GM18870 (cell line): ENCODE data around the gene FES.
"Not testable (repeated sequence)": the region's sequence is repeated elsewhere in the genome, so short reads cannot be mapped to it uniquely, and the experiment has no call there.

Experiments
- ATAC-seq: cut with Tn5 transposase; IDR thresholded peaks from one replicate; pipeline ENCODE4 v1.9.1; 2021; ENCODE audit warnings: moderate library complexity; ENCODE audit not compliant: unreplicated experiment

The FES gene

GRCh38 chr15:90883976-90884718 lies at the start of gene FES:
FES (plus strand) TSS chr15:90884504; CDS start chr15:90885046, 542 bp downstream.
- ATAC-seq = no peak

- no peak for ATAC-seq
Observed at GRCh38 chr15:90834626-90835025, 49.7 kb upstream of the FES start.

GRCh38 chr15:90836296-90836871 lies 47.9 kb upstream of the FES start:
- no peak for ATAC-seq

GRCh38 chr15:90837094-90837493 lies 47.2 kb upstream of the FES start:
- no peak for ATAC-seq

GRCh38 chr15:90838139-90838538 lies 46.2 kb upstream of the FES start:
- no peak for ATAC-seq

- ATAC-seq = no peak
Observed at GRCh38 chr15:90838544-90838943, 45.8 kb upstream of the FES start.

GRCh38 chr15:90839187-90840071 lies 44.9 kb upstream of the FES start:
- peak; percentile 89 for ATAC-seq

GRCh38 chr15:90840157-90840855 lies 44.0 kb upstream of the FES start:
- ATAC-seq = no peak

- no peak for ATAC-seq
Observed at GRCh38 chr15:90840954-90841353, 43.4 kb upstream of the FES start.

- ATAC-seq = no peak
Observed at GRCh38 chr15:90844696-90845095, 39.6 kb upstream of the FES start.

GRCh38 chr15:90845201-90845949 lies 38.9 kb upstream of the FES start:
- ATAC-seq = peak; percentile 86

- ATAC-seq = not testable (repeated sequence)
Observed at GRCh38 chr15:90849424-90849823, 34.9 kb upstream of the FES start.

- ATAC-seq = no peak
Observed at GRCh38 chr15:90851114-90851513, 33.2 kb upstream of the FES start.

GRCh38 chr15:90851940-90852339 lies 32.4 kb upstream of the FES start:
- no peak for ATAC-seq

GRCh38 chr15:90855139-90855538 lies 29.2 kb upstream of the FES start:
- no peak for ATAC-seq

- no peak for ATAC-seq
Observed at GRCh38 chr15:90857337-90857736, 27.0 kb upstream of the FES start.

- ATAC-seq = no peak
Observed at GRCh38 chr15:90857883-90858443, 26.3 kb upstream of the FES start.

GRCh38 chr15:90859234-90860131 lies 24.8 kb upstream of the FES start:
- ATAC-seq = no peak

GRCh38 chr15:90860450-90860849 lies 23.9 kb upstream of the FES start:
- no peak for ATAC-seq
